ENCODE results near the gene SPATA20.

SPATA20 gene

GRCh38 chr17:50582741-50583140, 35.8 kb downstream of the SPATA20 start:
- DNase-seq, result no peak

GRCh38 chr17:50583641-50584040, 36.7 kb downstream of the SPATA20 start:
- DNase-seq, result no peak

GRCh38 chr17:50584116-50584515, 37.1 kb downstream of the SPATA20 start:
- no peak for DNase-seq

- no peak for DNase-seq
Observed at GRCh38 chr17:50584749-50585148, 37.8 kb downstream of the SPATA20 start.

- DNase-seq, result no peak
Observed at GRCh38 chr17:50585346-50585745, 38.4 kb downstream of the SPATA20 start.

GRCh38 chr17:50585891-50586290, 38.9 kb downstream of the SPATA20 start:
- DNase-seq, result no peak

- DNase-seq, result no peak
Observed at GRCh38 chr17:50586421-50587247, 39.7 kb downstream of the SPATA20 start.

- no peak for DNase-seq
Observed at GRCh38 chr17:50587571-50587970, 40.6 kb downstream of the SPATA20 start.

- no peak for DNase-seq
Observed at GRCh38 chr17:50588391-50589049, 41.5 kb downstream of the SPATA20 start.

GRCh38 chr17:50589095-50589705, 42.2 kb downstream of the SPATA20 start:
- DNase-seq, result no peak

- DNase-seq, result no peak
Observed at GRCh38 chr17:50590946-50591737, 44.2 kb downstream of the SPATA20 start.

GRCh38 chr17:50593321-50593720, 46.3 kb downstream of the SPATA20 start:
- DNase-seq, result no peak

GRCh38 chr17:50594128-50594823, 47.3 kb downstream of the SPATA20 start:
- no peak for DNase-seq

- no peak for DNase-seq
Observed at GRCh38 chr17:50594892-50595291, 47.9 kb downstream of the SPATA20 start.

GRCh38 chr17:50596191-50597037, 49.4 kb downstream of the SPATA20 start:
- no peak for DNase-seq

GRCh38 chr17:50598487-50598886, 51.5 kb downstream of the SPATA20 start:
- DNase-seq, result no peak

GRCh38 chr17:50599606-50600005, 52.6 kb downstream of the SPATA20 start:
- no peak for DNase-seq

GRCh38 chr17:50601823-50602375, 54.9 kb downstream of the SPATA20 start:
- DNase-seq, result no peak

GRCh38 chr17:50602836-50603235, 55.9 kb downstream of the SPATA20 start:
- DNase-seq, result no peak

GRCh38 chr17:50603340-50603739, 56.4 kb downstream of the SPATA20 start:
- DNase-seq, result no peak

GRCh38 chr17:50604513-50604912, 57.5 kb downstream of the SPATA20 start:
- DNase-seq, result no peak
